Measurements from ENCODE around the gene LACTBL1.

LACTBL1 gene

GRCh38 chr1:22916471-22916820, 56.2 kb downstream of the LACTBL1 start:
- TF ChIP-seq TAF1 (IDR thresholded peaks at IDR 0.05; ENCODE audit: low read depth) (no peak), NFIC (IDR thresholded peaks at IDR 0.05) (no peak), YY1 (IDR thresholded peaks at IDR 0.05; ENCODE audit: low read depth) (no peak), FOXM1 (IDR thresholded peaks at IDR 0.05; ENCODE audit: borderline replicate concordance, low read depth) (no peak), RAD21 (IDR thresholded peaks at IDR 0.05; ENCODE audit: low read depth) (no peak), EP300 (IDR thresholded peaks at IDR 0.05; ENCODE audit: borderline replicate concordance) (no peak), CEBPB (IDR thresholded peaks at IDR 0.05) (no peak), MAX (IDR thresholded peaks at IDR 0.05) (no peak), REST (IDR thresholded peaks at IDR 0.05; ENCODE audit: low read depth) (no peak), CREB1 (IDR thresholded peaks at IDR 0.05; ENCODE audit: low read depth) (no peak)

DNA sequence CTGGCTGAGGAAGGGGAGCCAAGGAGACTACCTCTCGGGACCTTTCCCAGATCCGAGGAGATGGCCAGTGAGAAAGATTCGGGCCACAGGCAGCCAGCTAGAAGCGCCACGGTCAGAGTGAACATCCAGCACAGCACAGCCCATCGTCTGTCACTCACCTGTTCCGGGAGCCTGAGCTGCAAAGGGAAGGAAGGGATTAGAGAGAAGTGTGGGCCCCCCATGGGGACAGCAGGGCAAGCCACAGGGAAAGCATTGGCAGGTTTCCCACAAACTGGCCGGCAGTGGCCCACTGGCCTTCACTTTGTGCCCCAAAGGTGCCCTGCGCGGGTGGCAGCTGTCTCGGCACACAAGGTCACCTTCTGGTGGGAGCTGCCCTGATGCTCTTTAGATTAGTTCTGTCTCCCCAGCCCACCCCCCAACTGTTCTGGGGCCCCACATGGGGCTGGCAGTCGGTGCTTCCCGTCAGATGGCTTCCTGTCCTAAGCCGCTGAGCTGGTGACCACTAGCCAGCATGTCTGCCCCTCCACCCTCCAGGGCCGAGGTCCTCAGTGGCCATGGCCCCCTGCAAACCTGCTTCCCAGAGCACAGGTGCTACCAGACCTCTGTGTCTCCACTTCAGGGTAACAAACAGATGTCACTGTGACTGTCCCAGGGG, 56.7 kb downstream of the LACTBL1 start:
- no peak for TF ChIP-seq YY1 (IDR thresholded peaks at IDR 0.05; ENCODE audit: low read depth)
- TF ChIP-seq TAF1 (IDR thresholded peaks at IDR 0.05; ENCODE audit: low read depth), result no peak
- no peak for TF ChIP-seq MAX (IDR thresholded peaks at IDR 0.05)
- TF ChIP-seq USF1 (IDR thresholded peaks at IDR 0.05), result no peak
- no peak for TF ChIP-seq CEBPB (IDR thresholded peaks at IDR 0.05)
- no peak for TF ChIP-seq ZBTB7A (IDR thresholded peaks at IDR 0.05; ENCODE audit: low read depth)
- no peak for TF ChIP-seq TCF12 (IDR thresholded peaks at IDR 0.05; ENCODE audit: low read depth)
- no peak for TF ChIP-seq REST (IDR thresholded peaks at IDR 0.05; ENCODE audit: low read depth)
- no peak for TF ChIP-seq EP300 (IDR thresholded peaks at IDR 0.05; ENCODE audit: borderline replicate concordance)
- TF ChIP-seq NFIC (IDR thresholded peaks at IDR 0.05), result no peak
- TF ChIP-seq EGR1 (IDR thresholded peaks at IDR 0.05), result no peak
- no peak for TF ChIP-seq FOXM1 (IDR thresholded peaks at IDR 0.05; ENCODE audit: borderline replicate concordance, low read depth)
- no peak for TF ChIP-seq TEAD4 (IDR thresholded peaks at IDR 0.05)
- TF ChIP-seq RAD21 (IDR thresholded peaks at IDR 0.05; ENCODE audit: low read depth), result no peak
- TF ChIP-seq CREB1 (IDR thresholded peaks at IDR 0.05; ENCODE audit: low read depth), result no peak

DNA sequence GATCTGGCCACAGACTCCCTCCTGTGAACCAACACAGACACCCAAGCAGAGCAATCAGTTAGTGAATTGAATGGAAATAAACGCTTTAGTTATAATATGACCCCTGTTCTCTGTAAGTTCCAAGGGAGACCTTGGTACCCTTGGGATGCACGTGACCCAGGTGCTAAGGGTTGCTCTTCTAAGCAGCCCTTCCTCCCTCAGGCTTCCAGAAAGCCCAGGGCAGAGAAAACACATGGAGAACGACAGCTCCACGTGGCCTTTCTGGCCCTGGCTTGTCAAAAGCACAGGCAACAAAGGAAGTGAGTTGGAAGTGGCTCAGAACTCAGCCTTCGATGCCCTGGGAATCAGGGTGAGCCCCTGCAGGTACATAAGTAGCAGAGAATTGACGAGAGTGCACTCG, 57.4 kb downstream of the LACTBL1 start:
- TF ChIP-seq YY1 (IDR thresholded peaks at IDR 0.05; ENCODE audit: low read depth) (no peak), FOXM1 (IDR thresholded peaks at IDR 0.05; ENCODE audit: borderline replicate concordance, low read depth) (no peak), EGR1 (IDR thresholded peaks at IDR 0.05) (no peak), CREB1 (IDR thresholded peaks at IDR 0.05; ENCODE audit: low read depth) (no peak), NFIC (IDR thresholded peaks at IDR 0.05) (no peak), USF1 (IDR thresholded peaks at IDR 0.05) (no peak), TEAD4 (IDR thresholded peaks at IDR 0.05) (no peak), TCF12 (IDR thresholded peaks at IDR 0.05; ENCODE audit: low read depth) (no peak), ZBTB7A (IDR thresholded peaks at IDR 0.05; ENCODE audit: low read depth) (no peak), RAD21 (IDR thresholded peaks at IDR 0.05; ENCODE audit: low read depth) (no peak), REST (IDR thresholded peaks at IDR 0.05; ENCODE audit: low read depth) (no peak), MAX (IDR thresholded peaks at IDR 0.05) (no peak), TAF1 (IDR thresholded peaks at IDR 0.05; ENCODE audit: low read depth) (no peak), EP300 (IDR thresholded peaks at IDR 0.05; ENCODE audit: borderline replicate concordance) (no peak), CEBPB (IDR thresholded peaks at IDR 0.05) (no peak)

DNA sequence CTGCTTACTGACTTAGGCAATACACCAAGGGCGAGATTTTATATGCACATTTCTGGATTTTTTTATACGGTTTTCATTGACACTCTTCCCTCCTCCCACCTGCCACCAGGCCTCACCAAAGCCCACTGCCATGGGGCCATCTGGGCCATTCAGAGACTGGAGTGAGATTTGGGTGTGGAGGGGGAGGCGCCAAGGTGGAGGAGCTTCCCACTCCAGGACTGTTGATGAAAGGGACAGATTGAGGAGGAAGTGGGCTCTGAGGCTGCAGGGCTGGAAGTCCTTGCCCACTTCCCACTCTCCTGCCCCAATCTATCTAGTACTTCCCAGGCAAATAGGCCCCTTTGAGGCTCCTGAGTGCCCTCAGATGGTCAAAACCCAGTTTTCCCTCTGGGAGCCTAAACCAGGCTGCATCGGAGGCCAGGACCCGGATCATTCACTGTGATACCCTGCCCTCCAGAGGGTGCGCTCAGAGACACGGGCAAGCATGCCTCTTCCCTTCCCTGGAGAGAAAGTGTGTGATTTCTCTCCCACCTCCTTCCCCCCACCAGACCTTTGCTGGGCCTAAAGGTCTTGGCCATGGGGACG, 57.9 kb downstream of the LACTBL1 start:
- no peak for TF ChIP-seq EP300 (IDR thresholded peaks at IDR 0.05; ENCODE audit: borderline replicate concordance)
- no peak for TF ChIP-seq TCF12 (IDR thresholded peaks at IDR 0.05; ENCODE audit: low read depth)
- TF ChIP-seq TAF1 (IDR thresholded peaks at IDR 0.05; ENCODE audit: low read depth), result no peak
- no peak for TF ChIP-seq RAD21 (IDR thresholded peaks at IDR 0.05; ENCODE audit: low read depth)
- no peak for TF ChIP-seq USF1 (IDR thresholded peaks at IDR 0.05)
- no peak for TF ChIP-seq CEBPB (IDR thresholded peaks at IDR 0.05)
- TF ChIP-seq FOXM1 (IDR thresholded peaks at IDR 0.05; ENCODE audit: borderline replicate concordance, low read depth), result no peak

Measured in Ishikawa (cell line).